ENCODE data around the gene ABCB6.
A peak's percentile ranks its signal among the peaks of the same experiment; 100 is the strongest.

ABCB6 gene

DNA sequence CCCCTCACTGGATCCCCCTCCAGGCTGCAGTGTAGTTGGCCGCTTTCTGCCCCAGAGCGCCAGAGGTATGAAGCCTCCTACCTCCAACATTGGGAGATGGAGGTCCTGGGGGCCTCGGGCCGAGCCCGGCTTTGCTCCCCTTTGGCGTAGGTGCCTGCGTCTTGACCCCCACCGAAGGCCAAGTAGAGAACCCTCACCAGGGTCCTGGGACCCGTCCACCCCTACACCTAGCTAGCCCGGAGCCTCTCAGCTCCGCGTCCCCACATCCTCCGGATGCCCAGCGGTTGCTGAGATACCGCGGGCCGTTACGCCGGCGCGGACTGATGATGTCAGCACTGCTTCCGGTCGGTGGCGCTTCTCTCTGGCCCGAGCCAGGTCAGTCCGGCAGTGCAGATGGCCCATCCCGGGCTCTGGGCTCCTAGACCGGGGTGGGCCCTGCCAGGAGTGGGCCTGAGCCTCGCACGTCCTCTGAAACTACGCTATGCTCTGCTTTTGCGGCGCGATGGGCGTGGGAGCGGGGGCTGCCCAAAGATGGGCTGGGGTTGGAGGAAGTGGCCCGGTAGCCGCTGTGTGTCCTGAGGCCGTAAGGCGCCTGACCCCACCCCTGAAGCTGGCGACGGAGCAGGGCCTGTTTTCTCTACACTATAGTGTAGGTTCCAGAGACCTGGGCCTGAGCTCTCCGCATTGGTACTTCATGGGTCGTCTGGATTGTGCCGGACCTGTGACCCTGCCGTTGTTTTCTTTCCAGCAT lies 26.6 kb upstream of the ABCB6 start, which contains the start of the genes GLB1L and STK16:
Gene GLB1L (minus strand): TSS at position 297 of the 751 bp plus-strand sequence. CDS start 1,871 bp downstream, outside the sequence.
Gene STK16 (plus strand): TSS at position 332 of the 751 bp plus-strand sequence. CDS start 521 bp downstream, outside the sequence.
- peak; percentile 92 for DNase-seq (ENCODE audit: low read depth)

DNA sequence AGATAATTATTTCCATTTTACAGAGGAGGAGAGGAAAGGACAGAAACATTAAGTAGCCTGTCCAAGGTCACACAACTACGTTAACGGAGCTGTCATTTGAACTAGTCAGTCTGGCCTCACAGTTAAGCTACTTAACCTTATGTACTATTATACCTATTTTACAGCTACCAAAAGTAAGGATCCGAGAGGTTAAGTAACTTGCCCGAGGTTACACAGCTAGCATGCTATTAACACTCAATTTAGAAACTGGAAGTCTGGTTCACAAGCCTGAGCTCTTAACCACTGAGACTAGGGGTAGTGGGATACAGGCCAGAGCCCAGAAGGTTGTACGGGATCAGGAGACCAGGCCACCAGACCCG lies 26.0 kb upstream of the ABCB6 start:
- no peak for DNase-seq (ENCODE audit: low read depth)

GRCh38 chr2:219243291-219243761 lies 24.6 kb upstream of the ABCB6 start:
- DNase-seq (ENCODE audit: low read depth): peak; percentile 65

GRCh38 chr2:219234331-219234730 lies 15.6 kb upstream of the ABCB6 start:
- no peak for DNase-seq (ENCODE audit: low read depth)

- DNase-seq (ENCODE audit: low read depth): peak; percentile 55
Observed at GRCh38 chr2:219230059-219230540, 11.3 kb upstream of the ABCB6 start.

GRCh38 chr2:219229305-219230058 lies 10.7 kb upstream of the ABCB6 start, which contains the start of the genes ANKZF1 and ATG9A:
ANKZF1 (plus strand) TSS chr2:219229806; CDS start chr2:219230258, 452 bp downstream.
ATG9A (minus strand) TSS chr2:219229636; CDS start chr2:219228024, 1,612 bp downstream.
- peak; percentile 100 for DNase-seq (ENCODE audit: low read depth)

- DNase-seq (ENCODE audit: low read depth): no peak
Observed at GRCh38 chr2:219228911-219229304, 10.2 kb upstream of the ABCB6 start.

GRCh38 chr2:219228041-219228910 lies 9.5 kb upstream of the ABCB6 start:
- no peak for DNase-seq (ENCODE audit: low read depth)

- no peak for DNase-seq (ENCODE audit: low read depth)
Observed at GRCh38 chr2:219225350-219225749, 6.6 kb upstream of the ABCB6 start.

GRCh38 chr2:219223831-219224610 lies 5.3 kb upstream of the ABCB6 start:
- DNase-seq (ENCODE audit: low read depth): no peak

GRCh38 chr2:219221957-219222518 lies 3.3 kb upstream of the ABCB6 start:
- DNase-seq (ENCODE audit: low read depth): no peak

- DNase-seq (ENCODE audit: low read depth): no peak
Observed at GRCh38 chr2:219220652-219221402, 2.1 kb upstream of the ABCB6 start.

DNA sequence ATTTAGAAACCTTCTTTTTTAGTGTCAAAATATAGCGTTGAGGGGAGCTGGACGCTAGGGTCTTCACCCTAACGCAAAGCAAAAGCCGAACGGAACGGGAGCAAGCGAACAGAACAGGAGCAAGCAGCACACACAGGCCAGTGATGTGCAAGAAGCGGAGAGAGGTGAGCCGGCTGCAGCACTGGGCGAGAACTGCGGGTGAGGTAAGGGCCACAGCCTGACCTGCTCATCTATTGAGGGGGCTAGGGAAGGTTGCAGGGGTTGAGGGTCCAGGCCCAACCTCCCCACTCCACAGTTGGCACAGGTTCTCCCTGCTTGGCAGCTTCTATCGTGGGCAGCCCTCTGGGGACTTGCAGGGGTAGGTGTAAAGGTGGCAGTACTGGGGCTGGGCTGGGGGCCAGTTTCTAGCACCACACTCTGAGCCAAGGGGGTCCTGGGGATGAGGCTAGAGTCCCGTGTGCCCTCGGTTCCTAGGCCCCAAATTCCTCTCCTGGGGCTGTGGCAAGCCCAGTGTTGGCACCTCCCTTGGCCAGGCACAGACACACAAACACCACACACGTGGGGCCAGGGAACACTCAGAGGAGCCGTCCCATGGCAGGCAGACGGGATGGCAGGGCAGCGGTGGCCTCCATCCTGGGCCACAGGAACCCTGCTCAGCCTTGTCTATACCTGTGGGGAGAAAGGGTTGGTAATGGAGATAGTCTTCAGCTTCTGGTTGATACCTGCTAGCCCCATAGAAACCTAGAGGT lies 1.2 kb upstream of the ABCB6 start:
- DNase-seq (ENCODE audit: low read depth): no peak

DNA sequence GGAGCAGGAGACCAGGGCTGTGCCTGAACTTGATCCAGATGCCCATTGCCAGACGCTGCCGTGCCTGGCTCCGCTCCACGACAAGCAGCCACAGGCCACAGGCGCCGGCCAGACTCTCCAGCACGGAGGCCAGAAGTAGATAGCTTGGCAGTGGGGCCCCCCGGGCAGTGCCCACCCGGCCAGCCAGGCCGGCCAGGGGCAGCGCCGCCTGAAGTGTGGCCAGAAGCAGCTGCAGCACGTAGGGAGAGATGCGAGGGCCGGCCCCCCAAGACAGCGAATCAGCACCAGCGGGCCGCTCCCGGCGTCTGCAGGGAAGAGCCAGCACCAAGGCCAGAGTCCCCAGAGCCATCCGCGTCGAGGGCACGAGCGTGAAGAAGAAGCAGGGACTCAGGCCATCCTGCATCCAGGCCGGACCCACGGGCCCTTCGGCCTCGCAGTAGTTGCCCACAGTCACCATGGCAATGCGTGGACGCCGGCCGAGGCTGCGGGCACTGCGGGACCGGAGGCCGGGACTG lies 484 bp downstream of the ABCB6 start:
- peak; percentile 90 for DNase-seq (ENCODE audit: low read depth)

- DNase-seq (ENCODE audit: low read depth): no peak
Observed at GRCh38 chr2:219216535-219216915, 2.2 kb downstream of the ABCB6 start.

DNA sequence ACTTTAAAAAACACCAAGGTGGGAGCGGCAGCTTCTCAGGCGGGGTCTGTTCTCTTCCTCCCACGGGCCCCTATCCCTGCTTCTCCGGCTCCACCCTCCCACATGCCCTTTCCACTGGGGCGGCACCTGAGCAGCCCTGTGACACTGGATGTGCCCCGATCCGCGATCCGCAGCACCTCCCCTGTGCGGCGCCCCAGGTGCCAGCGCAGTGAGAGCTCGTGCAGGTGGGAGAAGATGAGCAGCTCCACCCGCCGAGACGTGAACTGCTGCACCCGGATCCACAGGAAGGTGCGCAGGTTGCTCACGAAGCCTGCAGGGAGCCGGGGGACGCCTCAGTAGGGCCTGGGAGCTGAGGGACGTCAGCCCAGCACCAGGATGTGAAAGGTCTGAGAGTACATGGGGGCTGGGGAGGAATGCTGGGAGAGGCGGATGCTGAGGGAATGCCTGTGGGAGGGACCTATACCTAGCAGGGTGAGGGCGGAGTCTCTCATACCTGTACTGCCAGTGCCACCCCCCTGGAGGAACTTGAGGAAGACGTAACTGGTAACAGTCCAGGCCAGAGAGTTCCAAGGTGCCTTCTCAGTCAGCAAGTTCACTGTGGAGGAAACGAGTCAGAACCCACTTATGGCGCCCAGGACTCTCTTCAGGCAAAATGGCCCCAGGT lies 2.8 kb downstream of the ABCB6 start:
- no peak for DNase-seq (ENCODE audit: low read depth)

DNA sequence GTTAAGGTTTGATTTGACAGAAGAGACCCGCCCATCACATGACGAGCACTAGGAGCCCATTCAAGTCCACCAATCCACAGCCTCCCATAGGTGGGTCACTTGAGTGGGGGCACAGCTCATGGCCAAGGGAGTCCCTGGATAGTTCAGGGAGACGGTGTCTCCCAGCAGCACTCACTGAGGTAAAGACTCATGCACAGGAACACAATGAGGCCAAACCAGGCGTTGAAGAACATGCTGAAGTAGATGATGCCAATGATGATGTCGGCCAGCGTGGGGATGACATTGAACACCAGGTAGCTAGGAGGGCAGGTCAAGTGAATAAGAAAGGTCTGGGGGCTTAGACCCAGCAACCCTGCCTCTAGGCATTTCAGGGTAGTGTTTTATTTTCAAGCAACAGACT lies 4.0 kb downstream of the ABCB6 start:
- DNase-seq (ENCODE audit: low read depth): no peak

GRCh38 chr2:219214141-219214540 lies 4.6 kb downstream of the ABCB6 start:
- DNase-seq (ENCODE audit: low read depth): no peak
